HCT116 (cell line): ENCODE measurements around the gene LOXL1. TPM values are rescaled to one million over a fixed set of nuclear protein-coding genes. Genes with fewer than 3 reads are reported as not detected.

ENCODE experiments used
- ATAC-seq: fragments of 200-7000 bp; cut with Tn5 transposase; 2 replicates; pipeline ENCODE4 v1.9.1; 2020; ENCODE audit warnings: mild to moderate bottlenecking, moderate library complexity
- BruUV-seq: library from RNA; stranded (reverse); fragments of 400-500 nt; replicated peaks from 2 replicates; lab custom pipeline; 2021; lab: Mats Ljungman, UMichigan
- CTCF ChIA-PET: fragments of 300-600 bp; sonication (Branson Sonifier 250); formaldehyde crosslinking; loops from one replicate; lab custom pipeline; 2021; ENCODE audit warnings: antibody characterized with exemption; lab: Charles Lee
- POLR2A ChIA-PET: fragments of 300-600, 350-600 bp; sonication (Branson Sonifier 250); formaldehyde crosslinking; loops from one replicate; lab custom pipeline; 2021; ENCODE audit warnings: antibody characterized with exemption; lab: Charles Lee
- RAD21 ChIA-PET, 2 experiments: fragments of 300-600 bp; sonication (Branson Sonifier 250); formaldehyde crosslinking; loops; one replicate each; lab custom pipeline; 2023; ENCODE audit warnings: low total read pairs in 2 of 2; ENCODE audit not compliant: uncharacterized antibody in 2 of 2, unreplicated experiment in 2 of 2, low non-redundant PET in 1 of 2; lab: Charles Lee
- DNase-seq: peaks from one replicate; pipeline ENCODE4 v3.0.0-alpha.2; 2010; ENCODE audit warnings: low read depth, low spot score
- H2AFZ ChIP-seq: fragments of 200-600 bp; shearing (Covaris generic), sonication (generic); 2 replicates; pipeline ENCODE4 v1.6.1; 2017; ENCODE audit warnings: low read depth, mixed run types, mixed read lengths, antibody characterized with exemption, low read length; ENCODE audit not compliant: poor library complexity, severe bottlenecking
- H3K27ac ChIP-seq: 2 replicates; pipeline ENCODE4 v1.5.1; 2012; ENCODE audit warnings: low read depth, low read length
- H3K27me3 ChIP-seq: fragments of 200-600 bp; sonication (generic); 2 replicates; pipeline ENCODE4 v1.6.1; 2016; ENCODE audit warnings: mixed run types, low read length, mixed read lengths; ENCODE audit not compliant: insufficient read depth
- H3K36me3 ChIP-seq, 2 experiments: fragments of 200-500 bp in 1 of 2; fragments of 200-600 bp in 1 of 2; sonication (Bioruptor generic) in 1 of 2; sonication (generic) in 1 of 2; 2 replicates each; pipeline versions ENCODE4 v1.5.1 to v1.6.1; 2014 to 2016; ENCODE audit warnings: low read length in 2 of 2, inconsistent platforms in 1 of 2, mixed read lengths in 1 of 2, mixed run types in 1 of 2; ENCODE audit not compliant: insufficient read depth in 2 of 2, control insufficient read depth in 1 of 2
- H3K4me1 ChIP-seq, 2 experiments: fragments of 200-600 bp in 1 of 2; sonication (generic) in 1 of 2; 2 replicates each; pipeline versions ENCODE4 v1.5.1 to v1.6.1; 2012 to 2017; ENCODE audit warnings: low read length in 2 of 2, inconsistent platforms in 1 of 2, mild to moderate bottlenecking in 1 of 2, mixed read lengths in 1 of 2, mixed run types in 1 of 2, moderate library complexity in 1 of 2; ENCODE audit not compliant: insufficient read depth in 2 of 2, control insufficient read depth in 1 of 2
- H3K4me2 ChIP-seq: fragments of 200-600 bp; sonication (generic); 2 replicates; pipeline ENCODE4 v1.6.1; 2017; ENCODE audit warnings: mixed run types, low read length, mixed read lengths
- H3K4me3 ChIP-seq, 2 experiments: fragments of 200-600 bp in 1 of 2; sonication (generic) in 1 of 2; replicated peaks in 1 of 2; 2 replicates each; pipeline ENCODE4 v1.5.1; 2011 to 2016; ENCODE audit warnings: low read length in 2 of 2, control low read depth in 1 of 2, low read depth in 1 of 2, mild to moderate bottlenecking in 1 of 2, mixed read lengths in 1 of 2, mixed run types in 1 of 2
- H3K79me2 ChIP-seq: fragments of 200-600 bp; sonication (generic); 2 replicates; pipeline ENCODE4 v1.6.1; 2017; ENCODE audit warnings: mild to moderate bottlenecking, mixed run types, low read length, moderate library complexity, mixed read lengths; ENCODE audit not compliant: insufficient read depth
- H3K9ac ChIP-seq: fragments of 200-600 bp; sonication (generic); 2 replicates; pipeline ENCODE4 v1.6.1; 2016; ENCODE audit warnings: low read length, mixed read lengths
- H3K9me2 ChIP-seq: fragments of 200-600 bp; sonication (generic), shearing (Covaris generic); 2 replicates; pipeline ENCODE4 v1.6.1; 2017; ENCODE audit warnings: mixed run types, mild to moderate bottlenecking, moderate library complexity; ENCODE audit not compliant: insufficient read depth
- H3K9me3 ChIP-seq, 2 experiments: fragments of 200-500 bp in 1 of 2; fragments of 200-600 bp in 1 of 2; sonication (Bioruptor generic) in 1 of 2; sonication (generic) in 1 of 2; 2 replicates each; pipeline ENCODE4 v1.6.1; 2014 to 2017; ENCODE audit warnings: low read length in 2 of 2, mixed read lengths in 2 of 2, inconsistent platforms in 1 of 2, low read depth in 1 of 2, mild to moderate bottlenecking in 1 of 2, mixed run types in 1 of 2, moderate library complexity in 1 of 2; ENCODE audit not compliant: control insufficient read depth in 1 of 2, insufficient read depth in 1 of 2
- H4K20me1 ChIP-seq: fragments of 200-600 bp; sonication (generic), shearing (Covaris generic); 2 replicates; pipeline ENCODE4 v1.6.1; 2017; ENCODE audit warnings: mixed run types, mild to moderate bottlenecking, moderate library complexity; ENCODE audit not compliant: insufficient read depth
- CEBPB ChIP-seq: IDR thresholded peaks from 2 replicates; pipeline ENCODE4 v1.6.1; 2012; ENCODE audit warnings: low read depth
- EGR1 ChIP-seq: IDR thresholded peaks from 2 replicates; pipeline ENCODE4 v1.6.1; 2012; ENCODE audit warnings: low read depth
- ELF1 ChIP-seq: IDR thresholded peaks from 2 replicates; pipeline ENCODE4 v1.6.1; 2012; ENCODE audit warnings: low read depth, borderline replicate concordance
- EZH2 ChIP-seq: fragments of 200-600 bp; sonication (generic); IDR thresholded peaks from 2 replicates; pipeline ENCODE4 v1.6.1; 2017; ENCODE audit warnings: antibody characterized with exemption, mixed run types
- EZH2phosphoT487 ChIP-seq: fragments of 200-600 bp; IDR thresholded peaks from 2 replicates; pipeline ENCODE4 v1.6.1; 2018; ENCODE audit warnings: antibody characterized with exemption, borderline replicate concordance
- FOSL1 ChIP-seq: IDR thresholded peaks from 2 replicates; pipeline ENCODE4 v1.6.1; 2012; ENCODE audit warnings: low read depth
- JUND ChIP-seq: IDR thresholded peaks from 2 replicates; pipeline ENCODE4 v1.6.1; 2012
- POLR2A ChIP-seq: IDR thresholded peaks from 2 replicates; pipeline ENCODE4 v1.7.0; 2011; ENCODE audit warnings: borderline replicate concordance; ENCODE audit not compliant: insufficient read depth, insufficient read length; ENCODE audit errors: extremely low read depth
- POLR2AphosphoS5 ChIP-seq: IDR thresholded peaks from 2 replicates; pipeline ENCODE4 v1.6.1; 2011; ENCODE audit warnings: mild to moderate bottlenecking, low read depth, low read length, moderate library complexity
- RAD21 ChIP-seq: IDR thresholded peaks from 2 replicates; pipeline ENCODE4 v1.6.1; 2012; ENCODE audit warnings: low read depth, mild to moderate bottlenecking
- REST ChIP-seq: IDR thresholded peaks from 2 replicates; pipeline ENCODE4 v1.6.1; 2012; ENCODE audit warnings: low read depth
- SP1 ChIP-seq: IDR thresholded peaks from 2 replicates; pipeline ENCODE4 v1.6.1; 2012; ENCODE audit warnings: low read depth
- TCF7L2 ChIP-seq: IDR thresholded peaks from 2 replicates; pipeline ENCODE4 v1.7.0; 2011; ENCODE audit warnings: borderline replicate concordance, inconsistent platforms; ENCODE audit not compliant: insufficient read depth, insufficient read length; ENCODE audit errors: extremely low read depth
- YY1 ChIP-seq: IDR thresholded peaks from 2 replicates; pipeline ENCODE4 v1.6.1; 2011; ENCODE audit warnings: low read length, low read depth, moderate library complexity, mild to moderate bottlenecking; ENCODE audit not compliant: insufficient replicate concordance; ENCODE audit errors: extremely low read depth
- ZNF274 ChIP-seq: fragments of 200-500 bp; sonication (Bioruptor generic); IDR thresholded peaks from 2 replicates; pipeline ENCODE4 v1.6.1; 2014; ENCODE audit warnings: mild to moderate bottlenecking, low read depth, low read length, inconsistent platforms
- intact Hi-C: fragments of 100-400 bp; cut with micrococcal nuclease; formaldehyde crosslinking; loops from 2 replicates; pipeline ENCODE4 v1.10.0; 2022
- total RNA-seq: library from RNA; stranded (reverse); gene quantifications from one replicate; pipeline ENCODE4 v1.2.1, GENCODE V29; 2021; ENCODE audit not compliant: unreplicated experiment
- TF ChIP-seq, protein P1 (sequence below): IDR thresholded peaks from 2 replicates; pipeline ENCODE4 v1.6.1; 2012
- TF ChIP-seq, protein P2 (sequence below), 3 experiments: fragments of 200-600 bp in 1 of 3; sonication (generic) in 1 of 3; IDR thresholded peaks in 2 of 3; conservative IDR thresholded peaks in 1 of 3; 2 replicates each; pipeline ENCODE4 v1.5.1; 2012 to 2017; ENCODE audit warnings: low read depth in 2 of 3, low read length in 2 of 3, antibody characterized with exemption in 1 of 3, borderline replicate concordance in 1 of 3, control low read depth in 1 of 3, mild to moderate bottlenecking in 1 of 3, mixed read lengths in 1 of 3, mixed run types in 1 of 3, moderate library complexity in 1 of 3; ENCODE audit not compliant: insufficient read depth in 1 of 3
- TF ChIP-seq, protein P3 (sequence below): IDR thresholded peaks from 2 replicates; pipeline ENCODE4 v1.6.1; 2011; ENCODE audit warnings: mild to moderate bottlenecking, low read length, moderate library complexity; ENCODE audit not compliant: insufficient replicate concordance; ENCODE audit errors: extremely low read depth

Gene LOXL1
- total RNA-seq, 1 experiment from 2014 or later, result 14.9 TPM

GRCh38 chr15:73930790-73931281 lies 4.6 kb downstream of the LOXL1 start:
- no peak overlapping the region for H3K9ac ChIP-seq
- H3K27ac ChIP-seq, result no peak overlapping the region
- H3K27me3 ChIP-seq, result no peaks in the 10 kb centered on the region
- H2AFZ ChIP-seq, result no peak overlapping the region
- ChIA-PET CTCF (no interaction called here), POLR2A (no interaction called here), RAD21 (no interaction called here)
- H3K9me3 ChIP-seq, result no peaks in the 10 kb centered on the region
- H3K36me3 ChIP-seq, result no peaks in the 10 kb centered on the region
- intact Hi-C loops, result no loop called here
- ATAC-seq (no peak), DNase-seq (no peak)
- H3K9me2 ChIP-seq, result no peaks in the 10 kb centered on the region
- H3K4me2 ChIP-seq, result no peak overlapping the region
- H3K4me3 ChIP-seq, result no peak overlapping the region
- no peaks in the 10 kb centered on the region for H4K20me1 ChIP-seq
- no TSS peak for BruUV-seq
- TF ChIP-seq, protein P1, sequence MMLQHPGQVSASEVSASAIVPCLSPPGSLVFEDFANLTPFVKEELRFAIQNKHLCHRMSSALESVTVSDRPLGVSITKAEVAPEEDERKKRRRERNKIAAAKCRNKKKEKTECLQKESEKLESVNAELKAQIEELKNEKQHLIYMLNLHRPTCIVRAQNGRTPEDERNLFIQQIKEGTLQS, result no peak
- TF ChIP-seq, protein P2, sequence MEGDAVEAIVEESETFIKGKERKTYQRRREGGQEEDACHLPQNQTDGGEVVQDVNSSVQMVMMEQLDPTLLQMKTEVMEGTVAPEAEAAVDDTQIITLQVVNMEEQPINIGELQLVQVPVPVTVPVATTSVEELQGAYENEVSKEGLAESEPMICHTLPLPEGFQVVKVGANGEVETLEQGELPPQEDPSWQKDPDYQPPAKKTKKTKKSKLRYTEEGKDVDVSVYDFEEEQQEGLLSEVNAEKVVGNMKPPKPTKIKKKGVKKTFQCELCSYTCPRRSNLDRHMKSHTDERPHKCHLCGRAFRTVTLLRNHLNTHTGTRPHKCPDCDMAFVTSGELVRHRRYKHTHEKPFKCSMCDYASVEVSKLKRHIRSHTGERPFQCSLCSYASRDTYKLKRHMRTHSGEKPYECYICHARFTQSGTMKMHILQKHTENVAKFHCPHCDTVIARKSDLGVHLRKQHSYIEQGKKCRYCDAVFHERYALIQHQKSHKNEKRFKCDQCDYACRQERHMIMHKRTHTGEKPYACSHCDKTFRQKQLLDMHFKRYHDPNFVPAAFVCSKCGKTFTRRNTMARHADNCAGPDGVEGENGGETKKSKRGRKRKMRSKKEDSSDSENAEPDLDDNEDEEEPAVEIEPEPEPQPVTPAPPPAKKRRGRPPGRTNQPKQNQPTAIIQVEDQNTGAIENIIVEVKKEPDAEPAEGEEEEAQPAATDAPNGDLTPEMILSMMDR (IDR thresholded peaks at IDR 0.05 in 2 of 3, conservative IDR thresholded peaks at IDR 0.05 in 1 of 3; ENCODE audit: borderline replicate concordance in 1 of 3, insufficient read depth in 1 of 3, low read depth in 2 of 3, low read length in 2 of 3), result no peak
- TF ChIP-seq TCF7L2 (no peak), ELF1 (no peak), REST (no peak), POLR2A (no peak), JUND (no peak), EZH2 (no peak), FOSL1 (no peak), EZH2phosphoT487 (no peak), POLR2AphosphoS5 (no peak), ZNF274 (no peak), SP1 (no peak), EGR1 (no peak), YY1 (no peak), RAD21 (no peak), CEBPB (no peak)
- TF ChIP-seq, protein P3, sequence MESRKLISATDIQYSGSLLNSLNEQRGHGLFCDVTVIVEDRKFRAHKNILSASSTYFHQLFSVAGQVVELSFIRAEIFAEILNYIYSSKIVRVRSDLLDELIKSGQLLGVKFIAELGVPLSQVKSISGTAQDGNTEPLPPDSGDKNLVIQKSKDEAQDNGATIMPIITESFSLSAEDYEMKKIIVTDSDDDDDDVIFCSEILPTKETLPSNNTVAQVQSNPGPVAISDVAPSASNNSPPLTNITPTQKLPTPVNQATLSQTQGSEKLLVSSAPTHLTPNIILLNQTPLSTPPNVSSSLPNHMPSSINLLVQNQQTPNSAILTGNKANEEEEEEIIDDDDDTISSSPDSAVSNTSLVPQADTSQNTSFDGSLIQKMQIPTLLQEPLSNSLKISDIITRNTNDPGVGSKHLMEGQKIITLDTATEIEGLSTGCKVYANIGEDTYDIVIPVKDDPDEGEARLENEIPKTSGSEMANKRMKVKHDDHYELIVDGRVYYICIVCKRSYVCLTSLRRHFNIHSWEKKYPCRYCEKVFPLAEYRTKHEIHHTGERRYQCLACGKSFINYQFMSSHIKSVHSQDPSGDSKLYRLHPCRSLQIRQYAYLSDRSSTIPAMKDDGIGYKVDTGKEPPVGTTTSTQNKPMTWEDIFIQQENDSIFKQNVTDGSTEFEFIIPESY, result no peak
- peaks cover 15 to 22% of the 10 kb centered on the region in 2 experiments for H3K4me1 ChIP-seq
- H3K79me2 ChIP-seq, result no peaks in the 10 kb centered on the region
